GM23338 (cell line): ENCODE measurements around the gene TCN1. TPM values are rescaled to one million over a fixed set of nuclear protein-coding genes. Genes with fewer than 3 reads are reported as not detected.

Experiments used
- ATAC-seq: fragments of 200-7000 bp; cut with Tn5 transposase; 3 replicates; pipeline ENCODE4 v1.9.1; 2020
- DNase-seq: peaks from one replicate; pipeline ENCODE4 v3.0.0-alpha.2; 2015; ENCODE audit warnings: low spot score
- H2AFZ ChIP-seq: fragments of 200-600 bp; sonication (generic); 2 replicates; pipeline ENCODE4 v1.8.0; 2016; ENCODE audit warnings: antibody characterized with exemption, mild to moderate bottlenecking, moderate library complexity
- H3F3A ChIP-seq: fragments of 200-600 bp; sonication (generic); replicated peaks from 2 replicates; pipeline ENCODE4 v1.8.0; 2017; ENCODE audit warnings: antibody characterized with exemption, mixed run types, low read depth
- H3K27ac ChIP-seq: fragments of 200-600 bp; sonication (generic); 2 replicates; pipeline ENCODE4 v1.6.1; 2016; ENCODE audit warnings: low read depth
- H3K27me3 ChIP-seq: fragments of 200-600 bp; sonication (generic); 2 replicates; pipeline ENCODE4 v1.8.0; 2016; ENCODE audit warnings: mild to moderate bottlenecking, mixed run types, moderate library complexity; ENCODE audit not compliant: insufficient read depth
- H3K36me3 ChIP-seq: fragments of 200-600 bp; sonication (generic); 2 replicates; pipeline ENCODE4 v1.8.0; 2016; ENCODE audit warnings: mild to moderate bottlenecking; ENCODE audit not compliant: insufficient read depth
- H3K4me1 ChIP-seq: fragments of 200-600 bp; sonication (generic); 2 replicates; pipeline ENCODE4 v1.8.0; 2016; ENCODE audit warnings: mild to moderate bottlenecking, moderate library complexity; ENCODE audit not compliant: insufficient read depth
- H3K4me2 ChIP-seq: fragments of 200-600 bp; sonication (generic); 2 replicates; pipeline ENCODE4 v1.7.1; 2017; ENCODE audit warnings: mixed run types
- H3K4me3 ChIP-seq: fragments of 200-600 bp; sonication (generic); 2 replicates; pipeline ENCODE4 v1.6.1; 2016; ENCODE audit warnings: mixed run types
- H3K79me2 ChIP-seq: fragments of 200-600 bp; sonication (generic); replicated peaks from 2 replicates; pipeline ENCODE4 v1.8.0; 2017; ENCODE audit warnings: mild to moderate bottlenecking; ENCODE audit not compliant: insufficient read depth
- H3K9me2 ChIP-seq: fragments of 200-600 bp; sonication (generic); 2 replicates; pipeline ENCODE4 v1.8.0; 2017; ENCODE audit not compliant: insufficient read depth
- H4K20me1 ChIP-seq: fragments of 200-600 bp; sonication (generic); replicated peaks from 2 replicates; pipeline ENCODE4 v1.8.0; 2017; ENCODE audit warnings: mild to moderate bottlenecking; ENCODE audit not compliant: insufficient read depth
- H3K27ac Mint-ChIP-seq: 2 replicates; pipeline ENCODE4 v1.8.0; 2020; ENCODE audit warnings: inconsistent platforms, mild to moderate bottlenecking, moderate library complexity, mixed read lengths
- H3K27me3 Mint-ChIP-seq: 3 replicates; pipeline ENCODE4 v1.8.0; 2022; ENCODE audit warnings: low read depth, mild to moderate bottlenecking, moderate library complexity, mixed read lengths, inconsistent platforms; ENCODE audit not compliant: insufficient read depth, poor library complexity
- H3K36me3 Mint-ChIP-seq: 3 replicates; pipeline ENCODE4 v1.8.0; 2021; ENCODE audit warnings: low read depth, mild to moderate bottlenecking, inconsistent platforms, moderate library complexity, mixed read lengths
- H3K4me1 Mint-ChIP-seq: 3 replicates; pipeline ENCODE4 v1.8.0; 2020; ENCODE audit warnings: mild to moderate bottlenecking, inconsistent platforms, mixed read lengths
- H3K4me3 Mint-ChIP-seq: 3 replicates; pipeline ENCODE4 v1.8.0; 2021; ENCODE audit warnings: moderate library complexity, mild to moderate bottlenecking, inconsistent platforms, mixed read lengths
- H3K9me3 Mint-ChIP-seq: 3 replicates; pipeline ENCODE4 v1.8.0; 2020; ENCODE audit warnings: moderate library complexity, mild to moderate bottlenecking, inconsistent platforms, mixed read lengths
- EZH2phosphoT487 ChIP-seq: fragments of 200-600 bp; sonication (generic); IDR thresholded peaks from one replicate; pipeline ENCODE4 v1.8.1; 2018; ENCODE audit warnings: antibody characterized with exemption; ENCODE audit not compliant: unreplicated experiment
- JUNB ChIP-seq: IDR thresholded peaks from one replicate; pipeline ENCODE4 v1.6.1; 2016; ENCODE audit warnings: antibody characterized with exemption; ENCODE audit not compliant: unreplicated experiment
- NANOG ChIP-seq: IDR thresholded peaks from 2 replicates; pipeline ENCODE4 v1.6.1; 2016; ENCODE audit warnings: antibody characterized with exemption, borderline replicate concordance
- STAT1 ChIP-seq: IDR thresholded peaks from one replicate; pipeline ENCODE4 v1.6.1; 2016; ENCODE audit warnings: antibody characterized with exemption; ENCODE audit not compliant: unreplicated experiment
- ZNF114 ChIP-seq: fragments of 250-450 bp; sonication (Bioruptor Pico); IDR thresholded peaks from 2 replicates; pipeline ENCODE4 v1.5.0; 2020; ENCODE audit warnings: mild to moderate bottlenecking, moderate library complexity
- ZNF331 ChIP-seq: fragments of 250-450 bp; sonication (Bioruptor Pico); IDR thresholded peaks from 2 replicates; pipeline ENCODE4 v1.5.0; 2020; ENCODE audit warnings: low read depth, mild to moderate bottlenecking, moderate library complexity
- ZNF462 ChIP-seq: fragments of 250-450 bp; sonication (Bioruptor Pico); IDR thresholded peaks from 2 replicates; pipeline ENCODE4 v1.5.0; 2020; ENCODE audit warnings: mild to moderate bottlenecking, moderate library complexity
- polyA plus RNA-seq: library from polyadenylated mRNA; unstranded; fragments of >200 nt; fragmentation: Nextera tagmentation; extraction: Ambion mirVana; gene quantifications from 2 replicates; pipeline ENCODE4 v1.2.1, GENCODE V29; 2016
- total RNA-seq: library from RNA; depleted of rRNA; stranded (reverse); fragments of >200 nt; shearing (Covaris generic); gene quantifications from 2 replicates; pipeline ENCODE4 v1.2.3, GENCODE V29; 2014
- TF ChIP-seq, protein P1 (sequence below), 2 experiments: fragments of 200-600 bp in 1 of 2; sonication (generic) in 1 of 2; conservative IDR thresholded peaks; 2 replicates each; pipeline versions ENCODE4 v1.5.1 to v1.6.1; 2016 to 2017; ENCODE audit warnings: antibody characterized with exemption in 2 of 2, low read depth in 2 of 2, mild to moderate bottlenecking in 2 of 2, moderate library complexity in 1 of 2
- TF ChIP-seq, protein P2 (sequence below): IDR thresholded peaks from 2 replicates; pipeline ENCODE4 v1.6.1; 2016; ENCODE audit warnings: antibody characterized with exemption

The TCN1 gene
- total and polyA plus RNA-seq, 2 experiments from 2014 or later, result not detected

- TF ChIP-seq ZNF462 (no peak), NANOG (no peak), JUNB (no peak), ZNF331 (CRISPR knock-in tag) (no peak), EZH2phosphoT487 (no peak), STAT1 (no peak)
These were observed 4.0 kb downstream of the TCN1 start (continued) for GRCh38 chr11:59862252-59862651.

- Histone ChIP-seq H3K9me2 (peaks cover 2% of the 10 kb centered on the region; the same call in 1 of the 2 replicates), H3K4me2 (no peak overlapping the region), H4K20me1 (no peaks in the 10 kb centered on the region), H2AFZ (no peak overlapping the region), H3K27me3 (no peaks in the 10 kb centered on the region), H3K4me3 (no peak overlapping the region), H3K27ac (no peak overlapping the region), H3K4me1 (peaks cover 9% of the 10 kb centered on the region; the same call in 1 of the 2 replicates), H3K36me3 (no peaks in the 10 kb centered on the region), H3F3A (no peaks in the 10 kb centered on the region), H3K79me2 (no peaks in the 10 kb centered on the region)
- DNase-seq (no peak), ATAC-seq (no peak)
- peaks cover 12% of the 10 kb centered on the region for H3K4me1 Mint-ChIP-seq
- no peak overlapping the region for H3K27ac Mint-ChIP-seq
- no peak overlapping the region for H3K4me3 Mint-ChIP-seq
- H3K9me3 Mint-ChIP-seq, result no peaks in the 10 kb centered on the region
- H3K36me3 Mint-ChIP-seq, result no peaks in the 10 kb centered on the region
- no peaks in the 10 kb centered on the region for H3K27me3 Mint-ChIP-seq
- TF ChIP-seq, protein P1, sequence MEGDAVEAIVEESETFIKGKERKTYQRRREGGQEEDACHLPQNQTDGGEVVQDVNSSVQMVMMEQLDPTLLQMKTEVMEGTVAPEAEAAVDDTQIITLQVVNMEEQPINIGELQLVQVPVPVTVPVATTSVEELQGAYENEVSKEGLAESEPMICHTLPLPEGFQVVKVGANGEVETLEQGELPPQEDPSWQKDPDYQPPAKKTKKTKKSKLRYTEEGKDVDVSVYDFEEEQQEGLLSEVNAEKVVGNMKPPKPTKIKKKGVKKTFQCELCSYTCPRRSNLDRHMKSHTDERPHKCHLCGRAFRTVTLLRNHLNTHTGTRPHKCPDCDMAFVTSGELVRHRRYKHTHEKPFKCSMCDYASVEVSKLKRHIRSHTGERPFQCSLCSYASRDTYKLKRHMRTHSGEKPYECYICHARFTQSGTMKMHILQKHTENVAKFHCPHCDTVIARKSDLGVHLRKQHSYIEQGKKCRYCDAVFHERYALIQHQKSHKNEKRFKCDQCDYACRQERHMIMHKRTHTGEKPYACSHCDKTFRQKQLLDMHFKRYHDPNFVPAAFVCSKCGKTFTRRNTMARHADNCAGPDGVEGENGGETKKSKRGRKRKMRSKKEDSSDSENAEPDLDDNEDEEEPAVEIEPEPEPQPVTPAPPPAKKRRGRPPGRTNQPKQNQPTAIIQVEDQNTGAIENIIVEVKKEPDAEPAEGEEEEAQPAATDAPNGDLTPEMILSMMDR (conservative IDR thresholded peaks at IDR 0.05; ENCODE audit: low read depth in 2 of 2), result no peak
- TF ChIP-seq, protein P2, sequence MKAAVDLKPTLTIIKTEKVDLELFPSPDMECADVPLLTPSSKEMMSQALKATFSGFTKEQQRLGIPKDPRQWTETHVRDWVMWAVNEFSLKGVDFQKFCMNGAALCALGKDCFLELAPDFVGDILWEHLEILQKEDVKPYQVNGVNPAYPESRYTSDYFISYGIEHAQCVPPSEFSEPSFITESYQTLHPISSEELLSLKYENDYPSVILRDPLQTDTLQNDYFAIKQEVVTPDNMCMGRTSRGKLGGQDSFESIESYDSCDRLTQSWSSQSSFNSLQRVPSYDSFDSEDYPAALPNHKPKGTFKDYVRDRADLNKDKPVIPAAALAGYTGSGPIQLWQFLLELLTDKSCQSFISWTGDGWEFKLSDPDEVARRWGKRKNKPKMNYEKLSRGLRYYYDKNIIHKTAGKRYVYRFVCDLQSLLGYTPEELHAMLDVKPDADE, result no peak
- no peak for TF ChIP-seq ZNF114 (CRISPR knock-in tag)
These were observed 6.6 kb downstream of the TCN1 start for GRCh38 chr11:59859673-59860072.
